Prostate gland (tissue), 2 donors: ENCODE measurements around the gene PDSS2.

ENCODE experiments used
- CTCF ChIP-seq, 4 experiments: fragments of 200-600 bp in 2 of 4; fragments of 450-650 bp in 2 of 4; sonication (generic) in 2 of 4; IDR thresholded peaks; 1 replicate in 3 of 4; 2 replicates in 1 of 4; pipeline ENCODE4 v1.5.1; 2016 to 2019; ENCODE audit warnings: antibody characterized with exemption in 4 of 4, mild to moderate bottlenecking in 2 of 4, moderate library complexity in 2 of 4
- POLR2A ChIP-seq: fragments of 450-650 bp; IDR thresholded peaks from one replicate; pipeline ENCODE4 v1.6.1; 2016; ENCODE audit warnings: antibody characterized with exemption, mild to moderate bottlenecking

- TF ChIP-seq POLR2A (no peak), CTCF (IDR thresholded peaks at IDR 0.05) (no peak)
These were observed 54.4 kb downstream of the PDSS2 start for GRCh38 chr6:107405002-107405401.
